Adrenal gland (tissue), 12 donors: ENCODE measurements around the gene POLG2. TPM values are rescaled to one million over a fixed set of nuclear protein-coding genes. Genes with fewer than 3 reads are reported as not detected.
"Not testable (repeated sequence)": the region's sequence is repeated elsewhere in the genome, so short reads cannot be mapped to it uniquely, and the experiment has no call there.

ENCODE experiments used
- DNase-seq, 7 donors: peaks; one replicate each; pipeline ENCODE4 v3.0.0-alpha.2; 2019 to 2020
- H3K27ac ChIP-seq, 5 donors: fragments of 200-600 bp; sonication (generic) in 4 of 5; 1 replicate in 3 of 5; 2 replicates in 2 of 5; pipeline versions ENCODE4 v1.5.1 to v1.8.0; 2016 to 2020; ENCODE audit warnings: mild to moderate bottlenecking in 1 of 5
- H3K27me3 ChIP-seq: fragments of 200-600 bp; 2 replicates; pipeline ENCODE4 v1.8.0; 2021
- H3K36me3 ChIP-seq, 2 donors: fragments of 200-600 bp; replicated peaks in 1 of 2; 1 replicate in 1 of 2; 2 replicates in 1 of 2; pipeline versions ENCODE4 v1.5.1 to v1.8.0; 2018 to 2022
- H3K4me1 ChIP-seq, 2 donors: fragments of 200-600 bp; replicated peaks in 1 of 2; 1 replicate in 1 of 2; 2 replicates in 1 of 2; pipeline versions ENCODE4 v1.5.1 to v1.8.0; 2018 to 2021
- H3K4me3 ChIP-seq, 4 donors: fragments of 200-600 bp; sonication (generic) in 3 of 4; one replicate each; pipeline ENCODE4 v1.5.1; 2016 to 2018
- H3K9me3 ChIP-seq, 3 donors: fragments of 200-600 bp; sonication (generic) in 1 of 3; replicated peaks in 1 of 3; 1 replicate in 2 of 3; 2 replicates in 1 of 3; pipeline versions ENCODE4 v1.5.1 to v1.8.0; 2016 to 2021
- CTCF ChIP-seq, 6 experiments: fragments of 450-650 bp in 4 of 6; fragments of 200-600 bp in 2 of 6; sonication (generic) in 1 of 6; IDR thresholded peaks; 1 replicate in 5 of 6; 2 replicates in 1 of 6; pipeline versions ENCODE4 v1.5.1 to v1.8.0; 2016 to 2021; ENCODE audit warnings: antibody characterized with exemption in 6 of 6, mild to moderate bottlenecking in 2 of 6, moderate library complexity in 1 of 6
- POLR2A ChIP-seq, 2 donors: fragments of 450-650 bp; IDR thresholded peaks; one replicate each; pipeline ENCODE4 v1.6.1; 2017; ENCODE audit warnings: antibody characterized with exemption in 2 of 2, mild to moderate bottlenecking in 2 of 2, moderate library complexity in 1 of 2
- WGBS, 4 donors: extraction: QIAGEN DNeasy Blood & Tissue Kit in 2 of 4; methylation state at CpG; one replicate each; pipeline versions ENCODE4 v1.1.5 to v1.1.7; 2013 to 2017; 5-methylcytosine and 5-hydroxymethylcytosine counted together
- intact Hi-C, 2 donors: fragments of 100-400 bp; cut with DNase I; formaldehyde crosslinking; loops; one replicate each; pipeline versions ENCODE4 v1.14.1 to v1.15.0; 2022 to 2023
- polyA plus RNA-seq, 3 donors: library from polyadenylated mRNA; stranded (reverse); fragments of 200-250 nt in 2 of 3; fragments of 350-450 nt in 1 of 3; fragmentation: Illumina TruSeq in 1 of 3; extraction: RNeasy Lipid Tissue Mini Kit (QIAGEN cat#74804) in 1 of 3; gene quantifications; one replicate each; pipeline ENCODE4 v1.2.3, GENCODE V29; 2013 to 2014
- total RNA-seq, 9 donors: library from RNA; depleted of rRNA in 4 of 9; stranded (reverse); fragments of >200 nt in 4 of 9; fragments of 120-200 nt in 1 of 9; fragmentation: NEBNext Ultra II Directional in 1 of 9; extraction: Animal tissue kit (Norgen Biotek cat#: 25700) in 1 of 9; gene quantifications; one replicate each; pipeline versions ENCODE4 v1.1.0 to v1.2.4, GENCODE V29; 2013 to 2023
- donor health status: healthy with polysubstance abuse.
- donor health status: Bipolar disorder and iron deficiency.
- donor health status: DM: yes; HTN: yes; CAD: no.
- donor health status: DM: no; HTN: no; CAD: no.
- donor health status: DM: no; HTN: no; CAD: no.
- donor health status: DM: yes; HTN: yes; CAD: no.

POLG2 gene
- total and polyA plus RNA-seq, 12 donors, result 3.1 to 28.7 (median 11.1) TPM

GRCh38 chr17:64496348-64496785, 487 bp downstream of the POLG2 start:
- no peak for DNase-seq
- intact Hi-C loops, result no loop called here
- TF ChIP-seq CTCF (IDR thresholded peaks at IDR 0.05), result no peak
- TF ChIP-seq POLR2A (IDR thresholded peaks at IDR 0.05), result no peak
- Histone ChIP-seq H3K27ac (peak overlapping the region; percentile 37 to 89 (median 76)), H3K4me3 (peak overlapping the region; percentile 16 to 71 (median 50)), H3K36me3 (peaks cover 0 to 55% of the 10 kb centered on the region in 2 donors), H3K27me3 (no peaks in the 10 kb centered on the region), H3K4me1 (peaks cover 24 to 64% of the 10 kb centered on the region in 2 donors), H3K9me3 (no peaks in the 10 kb centered on the region)
- 0 to 2% (median 1%) methylated on average over 19 to 20 of the region's 20 CpGs for WGBS, 4 donors

DNA sequence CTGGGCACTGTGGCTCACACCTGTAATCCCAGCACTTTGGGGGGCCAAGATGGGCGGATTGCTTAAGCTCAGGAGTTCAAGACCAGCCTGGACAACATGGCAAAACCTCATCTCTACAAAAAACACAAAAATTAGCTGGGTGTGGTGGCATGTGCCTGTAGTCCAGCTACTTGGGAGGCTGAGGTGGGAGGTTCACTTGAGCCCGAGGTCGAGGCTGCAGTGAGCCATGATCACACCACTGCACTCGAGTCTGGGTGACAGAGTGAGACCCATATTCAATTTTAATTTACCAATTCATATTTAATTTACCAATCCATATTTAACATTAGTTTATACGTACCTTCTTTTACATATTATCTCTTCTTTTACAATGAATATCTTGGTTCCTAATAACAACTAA, 1.6 kb downstream of the POLG2 start:
- DNase-seq, intact Hi-C loops, H3K27me3 ChIP-seq, H3K27ac ChIP-seq, H3K4me3 ChIP-seq, H3K9me3 ChIP-seq: not testable (repeated sequence)
- H3K4me1 ChIP-seq, result peaks cover 21 to 56% of the 10 kb centered on the region in 2 donors
- H3K36me3 ChIP-seq, result peaks cover 0 to 47% of the 10 kb centered on the region in 2 donors
- WGBS, 4 donors, result 87 to 88% (median 88%) methylated on average over 5 of the region's 5 CpGs

DNA sequence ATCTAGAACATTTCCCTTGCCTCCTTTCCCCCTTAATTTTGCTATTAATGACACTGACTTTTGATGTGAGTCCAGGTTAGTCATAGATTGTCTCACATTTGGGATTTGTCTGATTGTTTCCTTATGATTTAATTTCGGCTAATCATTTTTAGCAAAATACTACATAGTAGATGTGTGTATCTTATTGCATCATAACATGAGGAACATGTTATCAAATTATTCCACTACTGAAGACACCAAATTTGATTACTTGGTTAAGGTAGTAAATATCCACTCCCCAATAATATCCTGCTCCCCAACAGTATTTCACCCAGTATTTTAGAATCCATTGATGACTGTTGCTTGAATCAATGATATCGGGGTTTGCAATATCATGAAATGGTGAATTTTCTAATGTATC, 2.7 kb downstream of the POLG2 start:
- Histone ChIP-seq H3K27me3 (no peaks in the 10 kb centered on the region), H3K9me3 (no peaks in the 10 kb centered on the region), H3K4me3 (no peak overlapping the region), H3K4me1 (peaks cover 25 to 50% of the 10 kb centered on the region in 2 donors), H3K27ac (no peak overlapping the region), H3K36me3 (peaks cover 0 to 35% of the 10 kb centered on the region in 2 donors)
- intact Hi-C loops, result no loop called here
- no peak for DNase-seq
- TF ChIP-seq POLR2A (IDR thresholded peaks at IDR 0.05) (no peak), CTCF (IDR thresholded peaks at IDR 0.05) (no peak)
- WGBS, 4 donors, result 88 to 92% (median 89%) methylated on average over 2 of the region's 2 CpGs

DNA sequence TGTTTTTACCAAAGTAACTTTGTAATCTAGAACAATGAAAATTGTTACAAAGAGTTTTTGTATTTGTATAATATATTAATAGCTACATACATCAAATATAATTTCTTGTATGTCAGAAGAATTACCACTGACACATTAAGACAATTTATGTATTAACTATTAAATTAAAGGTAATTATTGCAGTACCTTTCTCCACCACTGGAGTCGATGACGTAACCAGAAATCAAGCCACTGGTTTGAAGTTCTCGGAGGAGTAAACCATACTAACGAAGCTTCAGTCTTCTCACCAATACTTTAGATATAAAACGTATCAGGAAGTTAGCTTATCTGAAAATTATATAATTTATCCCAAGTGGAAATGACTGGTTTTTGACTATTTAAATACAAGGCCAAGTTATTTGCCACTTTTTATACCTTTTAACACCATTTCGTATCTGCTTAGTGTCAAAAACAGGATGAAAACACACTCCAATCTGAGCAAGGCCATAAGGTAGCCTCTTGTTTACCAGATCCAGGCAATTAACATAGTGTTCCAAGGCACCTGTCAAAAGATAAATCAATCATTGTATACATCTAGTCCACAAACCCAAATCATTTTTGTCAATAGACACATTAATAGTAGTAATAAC, 4.3 kb downstream of the POLG2 start:
- no peaks in the 10 kb centered on the region for H3K27me3 ChIP-seq
- intact Hi-C loops, result no loop called here
- no peak for DNase-seq
- 79 to 84% (median 82%) methylated on average over 6 of the region's 6 CpGs for WGBS, 4 donors
- TF ChIP-seq CTCF (IDR thresholded peaks at IDR 0.05), result peak; percentile 27 to 61 (median 48)
- no peak for TF ChIP-seq POLR2A (IDR thresholded peaks at IDR 0.05)
- no peak overlapping the region for H3K4me3 ChIP-seq
- H3K36me3 ChIP-seq, result peaks cover 0 to 20% of the 10 kb centered on the region in 2 donors
- H3K4me1 ChIP-seq, result peaks cover 21 to 35% of the 10 kb centered on the region in 2 donors
- H3K27ac ChIP-seq, result no peak overlapping the region
- no peaks in the 10 kb centered on the region for H3K9me3 ChIP-seq

GRCh38 chr17:64491994-64492393, 4.9 kb downstream of the POLG2 start:
- 64 to 75% (median 68%) methylated on average over 3 of the region's 3 CpGs for WGBS, 4 donors
- Histone ChIP-seq H3K4me1 (peaks cover 16 to 29% of the 10 kb centered on the region in 2 donors), H3K27ac (no peak overlapping the region), H3K4me3 (no peak overlapping the region), H3K9me3 (no peaks in the 10 kb centered on the region), H3K27me3 (no peaks in the 10 kb centered on the region), H3K36me3 (peaks cover 0 to 16% of the 10 kb centered on the region in 2 donors)
- no peak for DNase-seq
- TF ChIP-seq CTCF (IDR thresholded peaks at IDR 0.05), result no peak
- no peak for TF ChIP-seq POLR2A (IDR thresholded peaks at IDR 0.05)
- intact Hi-C loops, result no loop called here
